CD4-positive, CD25-positive, alpha-beta regulatory T cell (primary cell): ENCODE results near the gene BGN. TPM values are rescaled to one million over a fixed set of nuclear protein-coding genes. Genes with fewer than 3 reads are reported as not detected.

Experiments used
- ATAC-seq, 2 donors: fragments of 150-1000 bp; cut with Tn5 transposase; one replicate each; pipeline ENCODE4 v1.10.0; 2021; ENCODE audit warnings: low read depth in 2 of 2, moderate number of reproducible peaks in 2 of 2, moderate library complexity in 1 of 2
- DNase-seq, 3 donors: peaks; one replicate each; pipeline versions ENCODE4 v3.0.0 to v3.0.0-alpha.2; 2012 to 2022; ENCODE audit warnings: mixed read lengths in 1 of 3
- H3K27ac ChIP-seq: one replicate; pipeline ENCODE4 v1.7.0; 2013; ENCODE audit warnings: mild to moderate bottlenecking, low read length; ENCODE audit not compliant: insufficient read depth, poor library complexity, severe bottlenecking
- H3K27me3 ChIP-seq: one replicate; pipeline ENCODE4 v1.7.0; 2013; ENCODE audit warnings: low read length; ENCODE audit not compliant: control insufficient read depth, insufficient read depth
- H3K36me3 ChIP-seq: one replicate; pipeline ENCODE4 v1.7.0; 2013; ENCODE audit warnings: mild to moderate bottlenecking, low read length, moderate library complexity; ENCODE audit not compliant: control insufficient read depth, insufficient read depth
- H3K4me1 ChIP-seq: 2 replicates; pipeline ENCODE4 v1.7.0; 2013; ENCODE audit warnings: mild to moderate bottlenecking, low read length; ENCODE audit not compliant: insufficient read depth, control insufficient read depth, poor library complexity, severe bottlenecking
- H3K4me3 ChIP-seq: one replicate; pipeline ENCODE4 v1.7.0; 2013; ENCODE audit warnings: low read depth, mild to moderate bottlenecking, low read length, moderate library complexity
- H3K9me3 ChIP-seq, 2 experiments: 1 replicate in 1 of 2; 2 replicates in 1 of 2; pipeline ENCODE4 v1.7.0; 2013; ENCODE audit warnings: low read length in 2 of 2, mild to moderate bottlenecking in 1 of 2, moderate library complexity in 1 of 2; ENCODE audit not compliant: control insufficient read depth in 2 of 2
- H3K27ac Mint-ChIP-seq, 3 donors: one replicate each; pipeline ENCODE4 v1.8.0; 2020 to 2022; ENCODE audit warnings: mild to moderate bottlenecking in 3 of 3, mixed read lengths in 3 of 3, moderate library complexity in 2 of 3
- H3K27me3 Mint-ChIP-seq: one replicate; pipeline ENCODE4 v1.8.0; 2022; ENCODE audit warnings: mild to moderate bottlenecking, mixed read lengths
- H3K36me3 Mint-ChIP-seq: one replicate; pipeline ENCODE4 v1.8.0; 2020; ENCODE audit warnings: mixed read lengths
- H3K4me1 Mint-ChIP-seq, 4 donors: one replicate each; pipeline ENCODE4 v1.8.0; 2020 to 2022; ENCODE audit warnings: mixed read lengths in 4 of 4, mild to moderate bottlenecking in 1 of 4
- H3K4me3 Mint-ChIP-seq, 4 donors: one replicate each; pipeline ENCODE4 v1.8.0; 2020 to 2022; ENCODE audit warnings: mild to moderate bottlenecking in 4 of 4, mixed read lengths in 4 of 4, moderate library complexity in 3 of 4
- H3K9me3 Mint-ChIP-seq, 7 donors: one replicate each; pipeline ENCODE4 v1.8.0; 2020 to 2022; ENCODE audit warnings: mixed read lengths in 7 of 7, mild to moderate bottlenecking in 3 of 7, moderate library complexity in 2 of 7
- polyA plus RNA-seq, 4 donors: library from polyadenylated mRNA; unstranded; fragments of 300-500 nt; fragmentation: Illumina TruSeq; gene quantifications; one replicate each; pipeline ENCODE4 v1.2.3, GENCODE V29; 2021
- total RNA-seq: library from RNA; stranded (reverse); gene quantifications from one replicate; pipeline ENCODE4 v1.2.3, GENCODE V29; 2022

BGN gene
- total and polyA plus RNA-seq, 5 donors from 2014 or later, result not detected

DNA sequence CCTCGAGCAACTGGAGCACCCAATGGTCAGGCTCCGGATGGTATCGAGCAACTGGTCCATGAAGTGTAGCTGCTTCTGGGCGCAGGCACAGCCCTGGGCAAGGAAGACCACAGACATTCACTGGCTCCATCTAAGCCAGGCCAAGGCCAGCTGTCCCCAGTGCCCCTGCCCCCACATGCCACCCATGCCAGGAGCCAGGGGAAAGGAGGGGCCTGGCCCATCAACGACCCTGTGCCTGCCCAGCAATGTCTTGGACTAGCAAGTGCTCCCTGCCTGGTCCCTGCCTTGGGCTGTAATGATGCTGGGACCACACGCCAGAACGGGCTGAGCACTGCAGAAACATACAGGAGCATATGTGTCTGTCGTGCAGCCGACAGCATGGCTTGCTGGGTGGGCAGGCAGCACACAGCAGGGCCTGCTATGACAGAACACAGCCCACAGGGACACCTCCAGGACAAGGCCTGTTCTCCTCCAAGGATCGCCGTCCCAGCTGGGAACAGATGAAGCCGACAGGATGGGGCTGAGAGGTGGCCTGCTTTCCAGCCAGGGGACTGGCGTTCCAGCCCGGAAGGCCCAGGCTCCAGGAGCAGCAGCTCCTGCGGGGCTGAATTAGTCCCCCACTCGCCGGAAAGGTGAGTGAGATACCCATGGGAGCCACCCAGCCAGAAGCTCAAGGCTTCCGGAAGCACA lies 37.5 kb upstream of the BGN start:
- Mint-ChIP-seq H3K27me3 (no peaks in the 10 kb centered on the region), H3K4me3 (no peak overlapping the region), H3K4me1 (no peaks in the 10 kb centered on the region), H3K36me3 (peaks cover 17% of the 10 kb centered on the region), H3K9me3 (no peaks in the 10 kb centered on the region), H3K27ac (no peak overlapping the region)
- Histone ChIP-seq H3K27me3 (no peaks in the 10 kb centered on the region), H3K4me1 (no peaks in the 10 kb centered on the region), H3K27ac (no peak overlapping the region), H3K9me3 (no peaks in the 10 kb centered on the region), H3K36me3 (peaks cover 16% of the 10 kb centered on the region), H3K4me3 (no peak overlapping the region)
- DNase-seq (no peak), ATAC-seq (no peak)

GRCh38 chrX:153457827-153458466 lies 36.8 kb upstream of the BGN start:
- H3K9me3 Mint-ChIP-seq, result no peaks in the 10 kb centered on the region
- peaks cover 17% of the 10 kb centered on the region for H3K36me3 Mint-ChIP-seq
- no peak for DNase-seq

GRCh38 chrX:153458476-153458875 lies 36.3 kb upstream of the BGN start:
- Histone ChIP-seq H3K9me3 (no peaks in the 10 kb centered on the region), H3K4me3 (no peak overlapping the region), H3K27ac (no peak overlapping the region), H3K4me1 (no peaks in the 10 kb centered on the region), H3K36me3 (peaks cover 17% of the 10 kb centered on the region), H3K27me3 (no peaks in the 10 kb centered on the region)
- DNase-seq, result no peak
- no peaks in the 10 kb centered on the region for H3K27me3 Mint-ChIP-seq
- H3K4me3 Mint-ChIP-seq, result no peak overlapping the region
- no peaks in the 10 kb centered on the region for H3K9me3 Mint-ChIP-seq
- peaks cover 17% of the 10 kb centered on the region for H3K36me3 Mint-ChIP-seq
- no peak for ATAC-seq
- no peaks in the 10 kb centered on the region for H3K4me1 Mint-ChIP-seq
- no peak overlapping the region for H3K27ac Mint-ChIP-seq

More at GRCh38 chrX:153457827-153458466, 36.8 kb upstream of the BGN start:
- Mint-ChIP-seq H3K27me3 (no peaks in the 10 kb centered on the region), H3K4me3 (no peak overlapping the region), H3K4me1 (no peaks in the 10 kb centered on the region), H3K27ac (no peak overlapping the region)
- no peak for ATAC-seq
- no peak overlapping the region for H3K27ac ChIP-seq
- H3K36me3 ChIP-seq, result peaks cover 17% of the 10 kb centered on the region
- no peak overlapping the region for H3K4me3 ChIP-seq
- H3K9me3 ChIP-seq, result no peaks in the 10 kb centered on the region
- no peaks in the 10 kb centered on the region for H3K27me3 ChIP-seq
- no peaks in the 10 kb centered on the region for H3K4me1 ChIP-seq

DNA sequence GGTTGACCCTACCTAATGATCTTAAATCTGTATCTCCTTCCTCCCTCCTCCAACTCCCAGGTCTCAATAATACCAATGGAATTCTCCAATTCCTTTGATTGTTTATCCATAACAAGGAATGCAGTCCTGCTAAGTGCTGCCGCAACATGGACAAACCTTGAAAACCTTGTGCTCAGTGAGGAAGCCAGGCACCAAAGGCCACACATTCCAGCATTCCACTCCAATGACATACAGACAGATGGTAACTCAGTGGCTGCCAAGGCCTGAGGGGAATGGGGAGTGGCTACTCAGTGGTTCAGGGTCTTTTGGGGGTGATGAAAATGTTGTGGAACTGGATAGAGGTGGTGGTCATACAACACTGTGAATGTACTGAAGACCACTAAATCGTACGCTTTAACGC lies 34.8 kb upstream of the BGN start:
- H3K27me3 ChIP-seq, result no peaks in the 10 kb centered on the region
- no peaks in the 10 kb centered on the region for H3K4me1 ChIP-seq
- no peak overlapping the region for H3K4me3 ChIP-seq
- ATAC-seq, result no peak
- no peaks in the 10 kb centered on the region for H3K9me3 Mint-ChIP-seq
- H3K36me3 Mint-ChIP-seq, result peaks cover 17% of the 10 kb centered on the region
- H3K36me3 ChIP-seq, result peaks cover 17% of the 10 kb centered on the region
- H3K27me3 Mint-ChIP-seq, result no peaks in the 10 kb centered on the region
- no peak for DNase-seq
- no peak overlapping the region for H3K4me3 Mint-ChIP-seq
- no peak overlapping the region for H3K27ac ChIP-seq
- H3K27ac Mint-ChIP-seq, result no peak overlapping the region
- H3K4me1 Mint-ChIP-seq, result peaks cover 0 to 4% (median 0%) of the 10 kb centered on the region in 4 donors
- H3K9me3 ChIP-seq, result no peaks in the 10 kb centered on the region

DNA sequence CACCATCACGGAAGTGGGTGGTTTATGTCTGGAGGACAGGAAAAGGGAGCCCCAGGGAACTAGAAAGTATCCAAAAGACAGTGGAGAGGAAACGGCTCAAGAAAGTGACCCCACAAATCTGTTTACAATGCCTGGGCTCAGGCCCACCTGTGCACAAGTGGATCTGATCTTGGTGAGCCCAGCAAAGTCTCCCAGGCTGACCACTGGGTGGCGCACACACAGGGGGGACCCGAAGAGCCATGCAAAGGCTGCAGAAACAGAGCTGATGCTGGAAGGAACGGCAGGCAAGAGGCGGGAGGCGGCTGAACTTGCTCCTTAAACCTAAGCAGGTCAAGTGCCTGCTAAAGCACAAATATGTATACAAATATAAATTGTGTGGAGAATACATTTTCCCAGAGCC lies 34.0 kb upstream of the BGN start:
- no peaks in the 10 kb centered on the region for H3K4me1 ChIP-seq
- peaks cover 17% of the 10 kb centered on the region for H3K36me3 ChIP-seq
- H3K27me3 Mint-ChIP-seq, result no peaks in the 10 kb centered on the region
- H3K36me3 Mint-ChIP-seq, result peaks cover 17% of the 10 kb centered on the region
- H3K27ac ChIP-seq, result no peak overlapping the region
- H3K4me3 Mint-ChIP-seq, result no peak overlapping the region
- DNase-seq (peak; percentile 13 to 56 (median 35)), ATAC-seq (peak; percentile 52 to 69)
- H3K4me1 Mint-ChIP-seq, result peaks cover 0 to 4% (median 0%) of the 10 kb centered on the region in 4 donors
- H3K9me3 Mint-ChIP-seq, result no peaks in the 10 kb centered on the region
- no peaks in the 10 kb centered on the region for H3K9me3 ChIP-seq
- no peak overlapping the region for H3K27ac Mint-ChIP-seq
- no peaks in the 10 kb centered on the region for H3K27me3 ChIP-seq
- H3K4me3 ChIP-seq, result no peak overlapping the region

DNA sequence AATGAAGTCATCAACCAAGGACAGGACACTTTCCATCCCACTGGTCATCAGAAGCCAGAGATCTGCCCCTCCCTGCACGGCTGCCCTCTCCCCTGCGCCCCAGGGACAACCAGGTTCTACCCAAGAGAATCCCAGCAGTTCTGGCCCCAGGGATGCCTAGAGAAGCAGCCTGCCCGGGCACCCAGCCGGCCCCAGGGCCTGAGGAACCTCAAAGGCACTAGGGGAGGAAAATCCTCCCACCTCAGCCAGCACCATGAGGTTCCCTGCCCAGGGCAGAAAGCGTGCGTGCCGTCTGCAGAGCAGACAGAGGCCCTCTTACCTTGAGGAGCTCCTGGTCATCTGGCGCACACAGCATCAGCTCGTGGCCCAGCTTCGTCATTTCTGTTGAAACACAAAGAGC lies 32.5 kb upstream of the BGN start:
- Histone ChIP-seq H3K9me3 (no peaks in the 10 kb centered on the region), H3K36me3 (peaks cover 13% of the 10 kb centered on the region), H3K27ac (no peak overlapping the region), H3K27me3 (no peaks in the 10 kb centered on the region), H3K4me1 (no peaks in the 10 kb centered on the region), H3K4me3 (no peak overlapping the region)
- Mint-ChIP-seq H3K4me1 (peaks cover 0 to 6% (median 1%) of the 10 kb centered on the region in 4 donors), H3K36me3 (peaks cover 17% of the 10 kb centered on the region), H3K27ac (no peak overlapping the region), H3K9me3 (no peaks in the 10 kb centered on the region), H3K4me3 (no peak overlapping the region), H3K27me3 (no peaks in the 10 kb centered on the region)
- DNase-seq (no peak), ATAC-seq (no peak)

GRCh38 chrX:153463031-153463430 lies 31.7 kb upstream of the BGN start:
- Histone ChIP-seq H3K4me1 (no peaks in the 10 kb centered on the region), H3K27me3 (no peaks in the 10 kb centered on the region), H3K9me3 (no peaks in the 10 kb centered on the region), H3K4me3 (no peak overlapping the region), H3K27ac (no peak overlapping the region), H3K36me3 (peaks cover 13% of the 10 kb centered on the region)
- Mint-ChIP-seq H3K4me3 (no peak overlapping the region), H3K4me1 (peaks cover 0 to 12% (median 2%) of the 10 kb centered on the region in 4 donors), H3K27ac (no peak overlapping the region), H3K27me3 (no peaks in the 10 kb centered on the region), H3K9me3 (no peaks in the 10 kb centered on the region), H3K36me3 (peaks cover 17% of the 10 kb centered on the region)
- ATAC-seq (no peak), DNase-seq (no peak)

DNA sequence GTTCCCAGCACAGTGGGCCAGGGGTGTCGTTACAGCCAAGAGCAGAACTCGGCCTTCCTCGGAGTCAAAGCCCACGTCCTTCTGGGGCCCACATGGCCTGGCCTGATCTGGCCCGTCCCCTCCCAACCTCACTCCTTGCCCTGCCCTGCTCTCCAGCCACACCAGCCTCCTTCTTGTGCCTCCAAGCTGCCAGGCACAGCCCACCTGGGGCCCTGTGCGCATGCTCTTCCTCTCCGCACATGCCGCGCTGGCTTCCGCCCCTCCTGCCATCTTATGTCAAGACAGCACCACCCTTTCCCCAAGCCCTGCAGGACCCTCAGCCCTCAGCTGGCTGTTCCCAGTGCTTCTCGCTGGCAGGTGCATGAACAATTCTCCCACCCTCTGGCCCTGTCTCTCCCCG lies 31.2 kb upstream of the BGN start:
- H3K9me3 ChIP-seq, result no peaks in the 10 kb centered on the region
- ATAC-seq, result no peak
- Mint-ChIP-seq H3K9me3 (no peaks in the 10 kb centered on the region), H3K4me1 (peaks cover 0 to 13% (median 2%) of the 10 kb centered on the region in 4 donors), H3K27me3 (no peaks in the 10 kb centered on the region), H3K27ac (no peak overlapping the region), H3K4me3 (peak overlapping the region in 1 of 4 donors; percentile 27), H3K36me3 (peaks cover 15% of the 10 kb centered on the region)
- peaks cover 13% of the 10 kb centered on the region for H3K36me3 ChIP-seq
- H3K4me3 ChIP-seq, result no peak overlapping the region
- H3K27ac ChIP-seq, result no peak overlapping the region
- H3K27me3 ChIP-seq, result no peaks in the 10 kb centered on the region
- peaks cover 3% of the 10 kb centered on the region for H3K4me1 ChIP-seq
- DNase-seq, result no peak
